T-cell (primary cell): ENCODE measurements around the gene ROBO1. TPM values are rescaled to one million over a fixed set of nuclear protein-coding genes. Genes with fewer than 3 reads are reported as not detected.
A peak's percentile ranks its signal among the peaks of the same experiment; 100 is the strongest.

Experiments used
- ATAC-seq, 4 experiments: fragments of 200-7000 bp in 3 of 4; fragments of 150-1000 bp in 1 of 4; cut with Tn5 transposase; replicated peaks in 1 of 4; 1 replicate in 3 of 4; 2 replicates in 1 of 4; pipeline ENCODE4 v1.10.0; 2021; ENCODE audit warnings: moderate library complexity in 3 of 4, mild to moderate bottlenecking in 2 of 4, moderate number of reproducible peaks in 1 of 4
- CTCF ChIA-PET, 2 donors: fragments of 300-600 bp; sonication (Branson Sonifier 250); formaldehyde crosslinking; loops; one replicate each; lab custom pipeline; 2022; ENCODE audit warnings: antibody characterized with exemption in 2 of 2; lab: Charles Lee
- POLR2A ChIA-PET, 2 donors: fragments of 300-600 bp; sonication (Branson Sonifier 250); formaldehyde crosslinking; loops; one replicate each; lab custom pipeline; 2022; ENCODE audit warnings: antibody characterized with exemption in 2 of 2; lab: Charles Lee
- DNase-seq, 35 experiments: peaks; one replicate each; pipeline versions ENCODE4 v3.0.0 to v3.0.0-alpha.2; 2013 to 2023
- H3K27ac ChIP-seq: one replicate; pipeline ENCODE4 v1.5.1; 2013; ENCODE audit warnings: low read length
- H3K27me3 ChIP-seq, 2 experiments: replicated peaks in 1 of 2; 1 replicate in 1 of 2; 2 replicates in 1 of 2; pipeline versions ENCODE4 v1.6.1 to v1.7.0; 2013; ENCODE audit warnings: low read length in 1 of 2, mixed read lengths in 1 of 2; ENCODE audit not compliant: control insufficient read depth in 2 of 2, insufficient read depth in 2 of 2; ENCODE audit errors: extremely low read depth in 1 of 2
- H3K36me3 ChIP-seq, 2 donors: 1 replicate in 1 of 2; 2 replicates in 1 of 2; pipeline versions ENCODE4 v1.6.1 to v1.7.0; 2013; ENCODE audit warnings: low read length in 1 of 2; ENCODE audit not compliant: control insufficient read depth in 2 of 2, insufficient read depth in 1 of 2; ENCODE audit errors: extremely low read depth in 1 of 2
- H3K4me1 ChIP-seq, 2 experiments: 1 replicate in 1 of 2; 2 replicates in 1 of 2; pipeline versions ENCODE4 v1.6.1 to v1.7.0; 2013; ENCODE audit warnings: low read length in 2 of 2, mixed read lengths in 1 of 2; ENCODE audit not compliant: insufficient read depth in 2 of 2, control insufficient read depth in 1 of 2; ENCODE audit errors: extremely low read depth in 1 of 2
- H3K4me3 ChIP-seq, 2 donors: 1 replicate in 1 of 2; 2 replicates in 1 of 2; pipeline versions ENCODE4 v1.5.1 to v1.7.0; 2013; ENCODE audit warnings: mild to moderate bottlenecking in 2 of 2, low read length in 1 of 2, moderate library complexity in 1 of 2; ENCODE audit not compliant: control insufficient read depth in 1 of 2; ENCODE audit errors: extremely low read depth in 1 of 2
- H3K9me3 ChIP-seq: 2 replicates; pipeline ENCODE4 v1.7.0; 2013
- H3K27ac Mint-ChIP-seq, 2 donors: one replicate each; pipeline ENCODE4 v1.8.0; 2020 to 2021; ENCODE audit warnings: mild to moderate bottlenecking in 2 of 2, mixed read lengths in 2 of 2
- H3K27me3 Mint-ChIP-seq, 2 donors: one replicate each; pipeline ENCODE4 v1.8.0; 2021 to 2022; ENCODE audit warnings: mixed read lengths in 2 of 2
- H3K36me3 Mint-ChIP-seq: one replicate; pipeline ENCODE4 v1.8.0; 2021; ENCODE audit warnings: mixed read lengths
- H3K4me1 Mint-ChIP-seq, 3 donors: one replicate each; pipeline ENCODE4 v1.8.0; 2020 to 2022; ENCODE audit warnings: mixed read lengths in 3 of 3, mild to moderate bottlenecking in 1 of 3
- H3K4me3 Mint-ChIP-seq, 3 donors: one replicate each; pipeline ENCODE4 v1.8.0; 2020 to 2022; ENCODE audit warnings: mild to moderate bottlenecking in 3 of 3, mixed read lengths in 3 of 3, moderate library complexity in 3 of 3
- H3K9me3 Mint-ChIP-seq, 3 donors: one replicate each; pipeline ENCODE4 v1.8.0; 2020 to 2022; ENCODE audit warnings: mixed read lengths in 3 of 3
- whole genome bisulfite sequencing: methylation state at CpG from one replicate; pipeline ENCODE4 v1.1.5; 2013; ENCODE audit warnings: missing lambda C conversion rate; ENCODE audit not compliant: insufficient coverage; 5-methylcytosine and 5-hydroxymethylcytosine counted together
- total RNA-seq, 35 experiments: library from RNA in 6 of 35; stranded (reverse) in 6 of 35; fragments of 120-200 nt in 1 of 35; gene quantifications; one replicate each; pipeline versions ENCODE4 v1.2.1 to v1.2.4 and lab custom pipeline; 2013 to 2026

Gene ROBO1
- total RNA-seq, 5 donors from 2014 or later (not counting 1 experiment from before 2014, with no cell fraction given) = 0.20 to 2.4 (median 1.7) TPM

- no CpG with 5 or more reads among the region's 2 CpGs for WGBS
- no peak overlapping the region for H3K4me3 Mint-ChIP-seq
- POLR2A ChIA-PET = no interaction called here
These were observed 1120.1 kb downstream of the ROBO1 start for GRCh38 chr3:78647726-78648125.

GRCh38 chr3:78645628-78646310, 1122.0 kb downstream of the ROBO1 start:
- POLR2A ChIA-PET = interaction anchor here in 1 of 2 donors (0.6 kb wide), 1 partner anchor 11 kb away, joined by 3 read pairs; no protein-coding TSS in a partner anchor
- Mint-ChIP-seq H3K36me3 (no peaks in the 10 kb centered on the region), H3K9me3 (peaks cover 0 to 3% (median 0%) of the 10 kb centered on the region in 3 donors), H3K4me1 (no peaks in the 10 kb centered on the region), H3K4me3 (no peak overlapping the region), H3K27me3 (no peaks in the 10 kb centered on the region), H3K27ac (no peak overlapping the region)
- Histone ChIP-seq H3K27ac (no peak overlapping the region), H3K4me3 (no peak overlapping the region), H3K36me3 (no peaks in the 10 kb centered on the region), H3K9me3 (no peaks in the 10 kb centered on the region), H3K27me3 (no peaks in the 10 kb centered on the region), H3K4me1 (no peaks in the 10 kb centered on the region)
- CTCF ChIA-PET = interaction anchor here (0.6 to 0.9 kb wide), 4 partner anchors 165 to 1375 kb away, joined by 3 to 5 read pairs (median 3); no protein-coding TSS in a partner anchor
- no CpG with 5 or more reads among the region's 4 CpGs for WGBS
- ATAC-seq = no peak
- DNase-seq = peak in 1 of 35 experiments; percentile 15

More at GRCh38 chr3:78647726-78648125, 1120.1 kb downstream of the ROBO1 start:
- H3K4me3 ChIP-seq = no peak overlapping the region
- H3K27ac ChIP-seq = no peak overlapping the region
- H3K4me1 Mint-ChIP-seq = no peaks in the 10 kb centered on the region
- H3K4me1 ChIP-seq = no peaks in the 10 kb centered on the region
- H3K27me3 ChIP-seq = no peaks in the 10 kb centered on the region
- H3K36me3 ChIP-seq = no peaks in the 10 kb centered on the region
- DNase-seq (no peak), ATAC-seq (no peak)
- CTCF ChIA-PET = interaction anchor here in 1 of 2 donors (1.5 kb wide), 1 partner anchor 10 kb away, joined by 3 read pairs; no protein-coding TSS in a partner anchor
- H3K27ac Mint-ChIP-seq = no peak overlapping the region
- peaks cover 0 to 4% (median 0%) of the 10 kb centered on the region in 3 donors for H3K9me3 Mint-ChIP-seq
- no peaks in the 10 kb centered on the region for H3K27me3 Mint-ChIP-seq
- no peaks in the 10 kb centered on the region for H3K9me3 ChIP-seq
- H3K36me3 Mint-ChIP-seq = no peaks in the 10 kb centered on the region

GRCh38 chr3:78644847-78645246, 1123.0 kb downstream of the ROBO1 start:
- Histone ChIP-seq H3K27me3 (no peaks in the 10 kb centered on the region), H3K9me3 (no peaks in the 10 kb centered on the region), H3K4me3 (no peak overlapping the region), H3K27ac (no peak overlapping the region), H3K4me1 (no peaks in the 10 kb centered on the region), H3K36me3 (no peaks in the 10 kb centered on the region)
- POLR2A ChIA-PET = no interaction called here
- WGBS = no CpG with 5 or more reads among the region's 1 CpG
- H3K27ac Mint-ChIP-seq = no peak overlapping the region
- CTCF ChIA-PET = interaction anchor here in 1 of 2 donors (0.6 to 0.9 kb wide), 3 partner anchors 17 to 1515 kb away, joined by 3 to 4 read pairs (median 3); no protein-coding TSS in a partner anchor
- H3K36me3 Mint-ChIP-seq = no peaks in the 10 kb centered on the region
- no peaks in the 10 kb centered on the region for H3K27me3 Mint-ChIP-seq
- ATAC-seq (no peak), DNase-seq (no peak)
- H3K4me3 Mint-ChIP-seq = no peak overlapping the region
- H3K4me1 Mint-ChIP-seq = no peaks in the 10 kb centered on the region
- H3K9me3 Mint-ChIP-seq = peaks cover 0 to 2% (median 0%) of the 10 kb centered on the region in 3 donors

GRCh38 chr3:78642226-78643035, 1125.4 kb downstream of the ROBO1 start:
- H3K27ac ChIP-seq = no peak overlapping the region
- H3K9me3 ChIP-seq = no peaks in the 10 kb centered on the region
- no peaks in the 10 kb centered on the region for H3K27me3 ChIP-seq
- POLR2A ChIA-PET = interaction anchor here in 1 of 2 donors (0.6 kb wide), 1 partner anchor 381 kb away, joined by 3 read pairs; no protein-coding TSS in a partner anchor
- Mint-ChIP-seq H3K4me1 (no peaks in the 10 kb centered on the region), H3K4me3 (no peak overlapping the region), H3K9me3 (no peaks in the 10 kb centered on the region), H3K36me3 (no peaks in the 10 kb centered on the region), H3K27me3 (no peaks in the 10 kb centered on the region), H3K27ac (no peak overlapping the region)
- H3K4me3 ChIP-seq = no peak overlapping the region
- no CpG with 5 or more reads among the region's 3 CpGs for WGBS
- CTCF ChIA-PET = interaction anchor here in 1 of 2 donors (0.7 kb wide), 1 partner anchor 25 kb away, joined by 3 read pairs; no protein-coding TSS in a partner anchor
- no peak for ATAC-seq
- DNase-seq = no peak
- H3K4me1 ChIP-seq = no peaks in the 10 kb centered on the region
- no peaks in the 10 kb centered on the region for H3K36me3 ChIP-seq

- no peaks in the 10 kb centered on the region for H3K4me1 Mint-ChIP-seq
- POLR2A ChIA-PET = no interaction called here
These were observed 1126.1 kb downstream of the ROBO1 start for GRCh38 chr3:78641703-78642102.

GRCh38 chr3:78634316-78634715, 1133.5 kb downstream of the ROBO1 start:
- H3K27ac Mint-ChIP-seq = no peak overlapping the region
- no peaks in the 10 kb centered on the region for H3K9me3 Mint-ChIP-seq
- peaks cover 0 to 3% of the 10 kb centered on the region in 2 donors for H3K36me3 ChIP-seq
- ATAC-seq (no peak), DNase-seq (no peak)
- no peak overlapping the region for H3K27ac ChIP-seq
- no peaks in the 10 kb centered on the region for H3K27me3 ChIP-seq
- no peak overlapping the region for H3K4me3 ChIP-seq
- no peaks in the 10 kb centered on the region for H3K36me3 Mint-ChIP-seq
- no peaks in the 10 kb centered on the region for H3K4me1 ChIP-seq
- POLR2A ChIA-PET = interaction anchor here in 1 of 2 donors (0.5 kb wide), 1 partner anchor 11 kb away, joined by 3 read pairs; no protein-coding TSS in a partner anchor
- H3K9me3 ChIP-seq = no peaks in the 10 kb centered on the region
- no peak overlapping the region for H3K4me3 Mint-ChIP-seq
- no peaks in the 10 kb centered on the region for H3K4me1 Mint-ChIP-seq
- CTCF ChIA-PET = no interaction called here
- WGBS = no CpG with 5 or more reads among the region's 3 CpGs
- no peaks in the 10 kb centered on the region for H3K27me3 Mint-ChIP-seq

More at GRCh38 chr3:78641703-78642102, 1126.1 kb downstream of the ROBO1 start:
- no peak overlapping the region for H3K4me3 ChIP-seq
- Mint-ChIP-seq H3K36me3 (no peaks in the 10 kb centered on the region), H3K4me3 (no peak overlapping the region), H3K9me3 (no peaks in the 10 kb centered on the region), H3K27me3 (no peaks in the 10 kb centered on the region), H3K27ac (no peak overlapping the region)
- no peaks in the 10 kb centered on the region for H3K9me3 ChIP-seq
- H3K27ac ChIP-seq = no peak overlapping the region
- H3K27me3 ChIP-seq = no peaks in the 10 kb centered on the region
- H3K36me3 ChIP-seq = no peaks in the 10 kb centered on the region
- CTCF ChIA-PET = no interaction called here
- no peaks in the 10 kb centered on the region for H3K4me1 ChIP-seq
- no peak for ATAC-seq
- WGBS = no CpG with 5 or more reads among the region's 2 CpGs
- DNase-seq = no peak
